ENCODE data around the gene RHBDD1.

The RHBDD1 gene

GRCh38 chr2:227007148-227007547 is 171.3 kb downstream of the RHBDD1 start:
- no peaks in the 10 kb centered on the region for H3K4me1 ChIP-seq (ENCODE audit: control insufficient read depth, low read length)
- no peaks in the 10 kb centered on the region for H4K20me1 ChIP-seq (ENCODE audit: control insufficient read depth, insufficient read depth, low read depth, low read length)

GRCh38 chr2:227007940-227008339 is 172.1 kb downstream of the RHBDD1 start:
- Histone ChIP-seq H3K79me2 (ENCODE audit: control insufficient read depth, low read length) (no peaks in the 10 kb centered on the region), H3K36me3 (ENCODE audit: control insufficient read depth, low read length) (no peaks in the 10 kb centered on the region), H4K20me1 (ENCODE audit: control insufficient read depth, insufficient read depth, low read depth, low read length) (no peaks in the 10 kb centered on the region), H3K4me2 (ENCODE audit: low read length) (no peak overlapping the region), H3K4me3 (ENCODE audit: low read length) (no peak overlapping the region), H3K4me1 (ENCODE audit: control insufficient read depth, low read length) (no peaks in the 10 kb centered on the region), H3F3A (ENCODE audit: control insufficient read depth, insufficient read depth) (no peaks in the 10 kb centered on the region), H3K27me3 (ENCODE audit: control insufficient read depth, low read length) (no peaks in the 10 kb centered on the region), H3K9me3 (ENCODE audit: control insufficient read depth, insufficient read depth, low read length) (no peaks in the 10 kb centered on the region), H3K9me2 (replicated peaks; ENCODE audit: control insufficient read depth, low read length) (no peaks in the 10 kb centered on the region), H3K27ac (ENCODE audit: low read depth, low read length) (no peak overlapping the region)
- TF ChIP-seq, protein P1, sequence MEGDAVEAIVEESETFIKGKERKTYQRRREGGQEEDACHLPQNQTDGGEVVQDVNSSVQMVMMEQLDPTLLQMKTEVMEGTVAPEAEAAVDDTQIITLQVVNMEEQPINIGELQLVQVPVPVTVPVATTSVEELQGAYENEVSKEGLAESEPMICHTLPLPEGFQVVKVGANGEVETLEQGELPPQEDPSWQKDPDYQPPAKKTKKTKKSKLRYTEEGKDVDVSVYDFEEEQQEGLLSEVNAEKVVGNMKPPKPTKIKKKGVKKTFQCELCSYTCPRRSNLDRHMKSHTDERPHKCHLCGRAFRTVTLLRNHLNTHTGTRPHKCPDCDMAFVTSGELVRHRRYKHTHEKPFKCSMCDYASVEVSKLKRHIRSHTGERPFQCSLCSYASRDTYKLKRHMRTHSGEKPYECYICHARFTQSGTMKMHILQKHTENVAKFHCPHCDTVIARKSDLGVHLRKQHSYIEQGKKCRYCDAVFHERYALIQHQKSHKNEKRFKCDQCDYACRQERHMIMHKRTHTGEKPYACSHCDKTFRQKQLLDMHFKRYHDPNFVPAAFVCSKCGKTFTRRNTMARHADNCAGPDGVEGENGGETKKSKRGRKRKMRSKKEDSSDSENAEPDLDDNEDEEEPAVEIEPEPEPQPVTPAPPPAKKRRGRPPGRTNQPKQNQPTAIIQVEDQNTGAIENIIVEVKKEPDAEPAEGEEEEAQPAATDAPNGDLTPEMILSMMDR (IDR thresholded peaks at IDR 0.05; ENCODE audit: low read depth, low read length, poor library complexity, severe bottlenecking) = no peak
- no peak for TF ChIP-seq EZH2phosphoT487 (IDR thresholded peaks at IDR 0.05; ENCODE audit: borderline replicate concordance, low read length)

More at GRCh38 chr2:227007148-227007547, 171.3 kb downstream of the RHBDD1 start:
- Histone ChIP-seq H3K9me3 (ENCODE audit: control insufficient read depth, insufficient read depth, low read length) (no peaks in the 10 kb centered on the region), H3K4me2 (ENCODE audit: low read length) (no peak overlapping the region), H3K9me2 (replicated peaks; ENCODE audit: control insufficient read depth, low read length) (no peaks in the 10 kb centered on the region), H3K4me3 (ENCODE audit: low read length) (no peak overlapping the region), H3K27ac (ENCODE audit: low read depth, low read length) (no peak overlapping the region), H3K79me2 (ENCODE audit: control insufficient read depth, low read length) (no peaks in the 10 kb centered on the region), H3F3A (ENCODE audit: control insufficient read depth, insufficient read depth) (no peaks in the 10 kb centered on the region), H3K36me3 (ENCODE audit: control insufficient read depth, low read length) (no peaks in the 10 kb centered on the region), H3K27me3 (ENCODE audit: control insufficient read depth, low read length) (no peaks in the 10 kb centered on the region)
- TF ChIP-seq, protein P1 (IDR thresholded peaks at IDR 0.05; ENCODE audit: low read depth, low read length, poor library complexity, severe bottlenecking) = no peak
- TF ChIP-seq EZH2phosphoT487 (IDR thresholded peaks at IDR 0.05; ENCODE audit: borderline replicate concordance, low read length) = no peak

GRCh38 chr2:227010433-227010832 is 174.6 kb downstream of the RHBDD1 start:
- no peaks in the 10 kb centered on the region for H3K9me2 ChIP-seq (replicated peaks; ENCODE audit: control insufficient read depth, low read length)
- H3K9me3 ChIP-seq (ENCODE audit: control insufficient read depth, insufficient read depth, low read length) = no peaks in the 10 kb centered on the region
- H3K27me3 ChIP-seq (ENCODE audit: control insufficient read depth, low read length) = no peaks in the 10 kb centered on the region
- H3K4me3 ChIP-seq (ENCODE audit: low read length) = no peak overlapping the region
- no peaks in the 10 kb centered on the region for H4K20me1 ChIP-seq (ENCODE audit: control insufficient read depth, insufficient read depth, low read depth, low read length)
- H3K4me1 ChIP-seq (ENCODE audit: control insufficient read depth, low read length) = no peaks in the 10 kb centered on the region
- H3K36me3 ChIP-seq (ENCODE audit: control insufficient read depth, low read length) = no peaks in the 10 kb centered on the region
- TF ChIP-seq, protein P1 (IDR thresholded peaks at IDR 0.05; ENCODE audit: low read depth, low read length, poor library complexity, severe bottlenecking) = no peak
- no peak for TF ChIP-seq EZH2phosphoT487 (IDR thresholded peaks at IDR 0.05; ENCODE audit: borderline replicate concordance, low read length)
- H3K4me2 ChIP-seq (ENCODE audit: low read length) = no peak overlapping the region
- no peaks in the 10 kb centered on the region for H3F3A ChIP-seq (ENCODE audit: control insufficient read depth, insufficient read depth)
- H3K79me2 ChIP-seq (ENCODE audit: control insufficient read depth, low read length) = no peaks in the 10 kb centered on the region
- no peak overlapping the region for H3K27ac ChIP-seq (ENCODE audit: low read depth, low read length)
